NCI-H2227 treated with DMSO at 0.1 percent for 48 hours (cell line): ENCODE data around the gene MLEC.

Experiments
- DNase-seq: peaks from one replicate; lab custom pipeline; 2025; lab: John Stamatoyannopoulos, UW

Gene MLEC

GRCh38 chr12:120686690-120687577 is at the start of gene MLEC:
TSS of gene MLEC (plus strand) at chr12:120687149. CDS start at chr12:120687297, 148 bp downstream.
- DNase-seq: peak; percentile 98

- DNase-seq: peak; percentile 8
Measured at GRCh38 chr12:120639771-120640721, 46.9 kb upstream of the MLEC start, which contains the start of gene CABP1. TSS of gene CABP1 (plus strand) at chr12:120640626. CDS start at chr12:120640686, 60 bp downstream.

GRCh38 chr12:120640861-120641833 is 45.8 kb upstream of the MLEC start:
- DNase-seq: no peak

GRCh38 chr12:120642121-120642520 is 44.8 kb upstream of the MLEC start:
- no peak for DNase-seq

- DNase-seq: no peak
Measured at GRCh38 chr12:120642826-120643225, 44.1 kb upstream of the MLEC start.

- DNase-seq: no peak
Measured at GRCh38 chr12:120643574-120643973, 43.4 kb upstream of the MLEC start.

GRCh38 chr12:120646044-120646443 is 40.9 kb upstream of the MLEC start:
- DNase-seq: no peak

GRCh38 chr12:120647375-120647755 is 39.6 kb upstream of the MLEC start:
- no peak for DNase-seq

- DNase-seq: no peak
Measured at GRCh38 chr12:120649442-120650232, 37.3 kb upstream of the MLEC start.

GRCh38 chr12:120650233-120650690 is 36.7 kb upstream of the MLEC start:
- DNase-seq: no peak

GRCh38 chr12:120651821-120652220 is 35.1 kb upstream of the MLEC start:
- DNase-seq: no peak

GRCh38 chr12:120652656-120653435 is 34.1 kb upstream of the MLEC start:
- peak; percentile 49 for DNase-seq

GRCh38 chr12:120653611-120654010 is 33.3 kb upstream of the MLEC start:
- DNase-seq: no peak

GRCh38 chr12:120654656-120655055 is 32.3 kb upstream of the MLEC start:
- DNase-seq: no peak

GRCh38 chr12:120656008-120656407 is 30.9 kb upstream of the MLEC start:
- DNase-seq: no peak

GRCh38 chr12:120658286-120659150 is 28.4 kb upstream of the MLEC start:
- no peak for DNase-seq

- DNase-seq: no peak
Measured at GRCh38 chr12:120659151-120659525, 27.8 kb upstream of the MLEC start.

- no peak for DNase-seq
Measured at GRCh38 chr12:120661432-120661831, 25.5 kb upstream of the MLEC start.

- DNase-seq: no peak
Measured at GRCh38 chr12:120662879-120663278, 24.1 kb upstream of the MLEC start.
